Coronary artery (tissue), 2 donors: ENCODE data around the gene LSAMP.

ENCODE experiments used
- DNase-seq: peaks from one replicate; pipeline ENCODE4 v3.0.0-alpha.2; 2017; ENCODE audit warnings: low spot score
- H3K27ac ChIP-seq, 2 donors: fragments of 200-600 bp; sonication (generic); one replicate each; pipeline ENCODE4 v1.5.1; 2016 to 2019
- H3K4me3 ChIP-seq: fragments of 200-600 bp; sonication (generic); 2 replicates; pipeline ENCODE4 v1.5.1; 2016; ENCODE audit warnings: mild to moderate bottlenecking, moderate library complexity
- TF ChIP-seq, protein P1 (sequence below): fragments of 200-600 bp; sonication (generic); IDR thresholded peaks from one replicate; pipeline ENCODE4 v1.5.1; 2019; ENCODE audit warnings: antibody characterized with exemption

LSAMP gene

DNA sequence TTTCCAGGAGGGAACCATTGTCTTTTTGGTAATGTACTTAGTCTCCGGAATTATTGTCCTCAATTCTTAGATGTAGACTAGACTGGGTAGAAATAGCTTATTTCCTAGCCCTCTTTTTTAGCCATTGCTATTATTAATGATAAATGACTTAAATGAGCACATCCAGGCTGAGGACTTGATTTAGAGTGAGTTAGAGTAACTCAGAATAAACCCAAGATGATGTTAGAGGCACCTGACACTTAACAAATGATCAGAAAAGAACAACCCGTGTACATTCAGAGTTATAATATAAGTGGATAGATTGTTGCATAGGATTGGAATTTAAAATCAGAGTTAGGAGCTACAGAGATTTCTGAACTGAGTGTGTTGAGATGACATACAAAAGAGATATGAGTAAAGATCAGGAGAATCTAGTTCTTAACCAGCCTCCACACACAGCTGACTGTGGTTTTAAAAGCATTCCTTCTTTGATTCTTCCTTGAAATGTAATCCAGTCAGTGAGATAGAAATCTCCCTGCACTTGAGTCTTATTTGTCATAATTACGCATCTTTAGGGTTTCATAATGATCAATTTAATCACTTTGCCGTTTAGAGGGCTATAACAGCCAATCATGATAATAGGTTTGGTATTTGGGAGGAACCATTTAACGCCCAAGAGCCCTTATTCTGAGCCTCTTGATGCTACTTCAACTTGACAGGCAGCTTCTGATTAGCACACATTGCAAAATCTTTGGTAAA lies 455.4 kb downstream of the LSAMP start:
- Histone ChIP-seq H3K4me3 (no peak overlapping the region), H3K27ac (no peak overlapping the region)
- no peak for DNase-seq
- TF ChIP-seq, protein P1, sequence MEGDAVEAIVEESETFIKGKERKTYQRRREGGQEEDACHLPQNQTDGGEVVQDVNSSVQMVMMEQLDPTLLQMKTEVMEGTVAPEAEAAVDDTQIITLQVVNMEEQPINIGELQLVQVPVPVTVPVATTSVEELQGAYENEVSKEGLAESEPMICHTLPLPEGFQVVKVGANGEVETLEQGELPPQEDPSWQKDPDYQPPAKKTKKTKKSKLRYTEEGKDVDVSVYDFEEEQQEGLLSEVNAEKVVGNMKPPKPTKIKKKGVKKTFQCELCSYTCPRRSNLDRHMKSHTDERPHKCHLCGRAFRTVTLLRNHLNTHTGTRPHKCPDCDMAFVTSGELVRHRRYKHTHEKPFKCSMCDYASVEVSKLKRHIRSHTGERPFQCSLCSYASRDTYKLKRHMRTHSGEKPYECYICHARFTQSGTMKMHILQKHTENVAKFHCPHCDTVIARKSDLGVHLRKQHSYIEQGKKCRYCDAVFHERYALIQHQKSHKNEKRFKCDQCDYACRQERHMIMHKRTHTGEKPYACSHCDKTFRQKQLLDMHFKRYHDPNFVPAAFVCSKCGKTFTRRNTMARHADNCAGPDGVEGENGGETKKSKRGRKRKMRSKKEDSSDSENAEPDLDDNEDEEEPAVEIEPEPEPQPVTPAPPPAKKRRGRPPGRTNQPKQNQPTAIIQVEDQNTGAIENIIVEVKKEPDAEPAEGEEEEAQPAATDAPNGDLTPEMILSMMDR, result no peak

DNA sequence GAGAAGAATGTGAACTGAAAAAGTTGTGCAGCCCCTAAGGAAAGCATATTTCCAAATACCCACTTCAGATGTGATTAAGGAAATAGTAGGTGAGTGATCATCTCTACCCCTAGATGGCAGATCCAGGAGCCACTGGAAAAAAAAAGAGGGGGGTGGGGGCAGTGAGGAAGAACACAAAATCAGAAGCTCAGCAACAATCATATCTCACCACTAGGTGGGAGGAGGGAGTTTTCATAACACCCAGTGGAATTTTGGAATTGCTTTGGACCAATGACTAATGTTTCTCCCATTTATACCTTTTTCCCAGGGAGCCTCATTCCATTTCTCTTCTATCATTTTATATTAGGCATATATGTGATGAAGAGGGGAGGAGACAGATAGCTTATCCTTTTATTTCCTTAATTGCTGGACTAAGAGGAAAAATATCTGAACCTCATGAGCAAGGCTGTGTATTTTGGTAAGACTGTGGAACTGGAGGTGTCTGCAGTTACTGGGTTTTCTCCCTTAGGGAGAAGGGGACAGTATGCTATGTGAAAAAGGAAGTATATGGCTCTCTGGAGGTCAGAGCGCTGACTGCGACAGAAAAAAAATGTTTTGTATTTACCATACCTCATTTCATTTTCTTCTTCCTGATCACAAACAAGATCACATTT lies 458.6 kb downstream of the LSAMP start:
- DNase-seq, result no peak
- H3K4me3 ChIP-seq, result no peak overlapping the region
- TF ChIP-seq, protein P1, result no peak
- H3K27ac ChIP-seq, result no peak overlapping the region

DNA sequence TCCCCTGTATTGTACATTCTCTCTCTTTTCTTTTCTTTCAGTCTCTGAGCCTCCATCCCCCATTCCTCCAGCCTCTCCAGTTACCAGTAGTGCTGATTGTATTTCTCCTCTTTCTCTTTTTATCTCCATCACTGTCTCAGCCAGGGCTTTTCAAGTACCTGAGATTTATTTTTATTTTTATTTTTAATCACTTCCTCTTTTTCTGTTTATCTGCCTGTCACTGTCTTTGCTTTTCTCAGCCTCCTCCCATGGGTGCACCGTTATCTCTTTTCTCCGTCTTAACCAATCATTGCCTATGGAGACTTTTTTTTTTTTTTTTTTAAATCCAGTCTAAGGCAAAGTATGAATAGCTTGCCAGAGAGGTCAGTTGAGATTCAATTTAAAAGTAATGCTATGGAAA lies 462.7 kb downstream of the LSAMP start:
- no peak for DNase-seq
- no peak overlapping the region for H3K27ac ChIP-seq
- no peak overlapping the region for H3K4me3 ChIP-seq
- TF ChIP-seq, protein P1, result no peak

DNA sequence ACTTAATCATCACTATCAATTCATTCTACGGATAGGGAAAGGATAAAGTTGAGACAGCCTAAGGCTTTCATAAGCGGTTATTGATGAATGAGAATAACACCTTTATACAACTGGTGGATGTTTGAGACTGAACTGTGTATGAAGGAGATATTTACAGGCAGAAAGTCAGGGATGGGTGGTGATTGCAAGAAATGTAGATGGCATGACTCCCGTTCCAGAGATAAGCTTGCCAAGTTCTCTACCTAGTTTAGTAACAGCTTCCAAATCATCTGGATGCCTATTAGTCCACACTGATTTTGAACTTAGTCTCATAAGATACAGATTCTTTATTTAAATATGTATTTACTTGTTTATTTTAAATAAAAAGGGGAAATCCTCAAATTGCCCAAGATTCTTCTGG lies 463.2 kb downstream of the LSAMP start:
- TF ChIP-seq, protein P1, result no peak
- no peak overlapping the region for H3K27ac ChIP-seq
- no peak overlapping the region for H3K4me3 ChIP-seq
- DNase-seq, result no peak

- DNase-seq, result no peak
- TF ChIP-seq, protein P1, result no peak
- no peak overlapping the region for H3K27ac ChIP-seq
- H3K4me3 ChIP-seq, result no peak overlapping the region
These were observed 464.6 kb downstream of the LSAMP start for GRCh38 chr3:115980709-115981108.

GRCh38 chr3:115977866-115978265 lies 467.4 kb downstream of the LSAMP start:
- H3K4me3 ChIP-seq, result no peak overlapping the region
- DNase-seq, result no peak
- TF ChIP-seq, protein P1, result no peak
- no peak overlapping the region for H3K27ac ChIP-seq

- Histone ChIP-seq H3K4me3 (no peak overlapping the region), H3K27ac (no peak overlapping the region)
- TF ChIP-seq, protein P1, result no peak
- DNase-seq, result no peak
These were observed 469.5 kb downstream of the LSAMP start for GRCh38 chr3:115975796-115976195.
